ENCODE measurements around the gene PXYLP1.

DNA sequence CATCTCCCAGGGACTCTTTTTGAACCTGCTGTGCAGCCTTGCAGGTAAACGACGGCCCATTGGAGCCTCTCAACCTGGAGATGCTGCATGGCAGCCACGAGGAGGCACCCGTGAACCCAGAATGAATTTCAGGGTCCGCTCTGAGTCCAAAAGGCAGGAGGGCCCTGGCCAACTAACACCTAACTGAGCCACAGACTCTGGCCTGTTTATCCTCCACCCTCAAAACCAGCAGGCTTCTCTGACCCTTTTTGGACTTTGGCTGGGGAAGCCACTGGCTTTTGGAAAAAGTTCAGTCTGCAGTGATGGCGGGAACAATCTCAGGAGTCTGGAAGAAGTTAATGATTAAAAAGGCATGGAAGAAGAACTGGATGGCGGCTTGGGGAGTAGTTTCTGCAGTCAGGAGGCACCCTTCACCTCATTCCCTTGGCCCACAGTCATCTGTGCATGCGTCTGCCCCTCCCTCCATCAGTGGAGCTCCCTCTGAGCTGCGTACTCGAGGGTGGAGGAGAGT is 4.1 kb downstream of the PXYLP1 start:
- TF ChIP-seq POLR2AphosphoS5 (IDR thresholded peaks at IDR 0.05) (no peak), POLR2A (IDR thresholded peaks at IDR 0.05) (no peak)
- TF ChIP-seq, protein P1, sequence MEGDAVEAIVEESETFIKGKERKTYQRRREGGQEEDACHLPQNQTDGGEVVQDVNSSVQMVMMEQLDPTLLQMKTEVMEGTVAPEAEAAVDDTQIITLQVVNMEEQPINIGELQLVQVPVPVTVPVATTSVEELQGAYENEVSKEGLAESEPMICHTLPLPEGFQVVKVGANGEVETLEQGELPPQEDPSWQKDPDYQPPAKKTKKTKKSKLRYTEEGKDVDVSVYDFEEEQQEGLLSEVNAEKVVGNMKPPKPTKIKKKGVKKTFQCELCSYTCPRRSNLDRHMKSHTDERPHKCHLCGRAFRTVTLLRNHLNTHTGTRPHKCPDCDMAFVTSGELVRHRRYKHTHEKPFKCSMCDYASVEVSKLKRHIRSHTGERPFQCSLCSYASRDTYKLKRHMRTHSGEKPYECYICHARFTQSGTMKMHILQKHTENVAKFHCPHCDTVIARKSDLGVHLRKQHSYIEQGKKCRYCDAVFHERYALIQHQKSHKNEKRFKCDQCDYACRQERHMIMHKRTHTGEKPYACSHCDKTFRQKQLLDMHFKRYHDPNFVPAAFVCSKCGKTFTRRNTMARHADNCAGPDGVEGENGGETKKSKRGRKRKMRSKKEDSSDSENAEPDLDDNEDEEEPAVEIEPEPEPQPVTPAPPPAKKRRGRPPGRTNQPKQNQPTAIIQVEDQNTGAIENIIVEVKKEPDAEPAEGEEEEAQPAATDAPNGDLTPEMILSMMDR (IDR thresholded peaks at IDR 0.05): no peak
